ENCODE results near the gene ERMP1.
A peak's percentile ranks its signal among the peaks of the same experiment; 100 is the strongest.

The ERMP1 gene

GRCh38 chr9:5851445-5851844, 18.5 kb upstream of the ERMP1 start:
- no peak for DNase-seq

GRCh38 chr9:5850724-5851122, 17.8 kb upstream of the ERMP1 start:
- no peak for DNase-seq

GRCh38 chr9:5848372-5848882, 15.5 kb upstream of the ERMP1 start:
- DNase-seq = no peak

DNA sequence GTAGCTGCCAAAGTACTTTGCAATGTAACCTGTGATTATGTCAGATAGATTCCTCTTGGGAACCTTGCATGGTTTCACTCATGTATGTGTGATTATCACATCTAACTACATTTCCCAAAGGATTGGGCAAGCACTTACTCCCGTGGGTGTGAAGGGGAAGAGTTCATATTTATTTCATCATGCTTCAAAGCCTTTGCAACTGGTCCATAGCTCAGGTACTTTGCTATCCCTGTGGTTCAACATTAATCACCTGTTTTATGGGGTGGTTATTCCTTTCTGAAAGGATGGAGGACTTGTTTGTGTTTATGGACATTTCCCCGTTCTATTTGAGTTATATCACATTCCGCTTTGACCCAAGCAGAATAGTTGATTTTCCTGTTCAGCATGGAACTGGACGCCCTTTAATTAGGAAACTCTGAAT, 13.6 kb upstream of the ERMP1 start:
- DNase-seq = no peak

DNA sequence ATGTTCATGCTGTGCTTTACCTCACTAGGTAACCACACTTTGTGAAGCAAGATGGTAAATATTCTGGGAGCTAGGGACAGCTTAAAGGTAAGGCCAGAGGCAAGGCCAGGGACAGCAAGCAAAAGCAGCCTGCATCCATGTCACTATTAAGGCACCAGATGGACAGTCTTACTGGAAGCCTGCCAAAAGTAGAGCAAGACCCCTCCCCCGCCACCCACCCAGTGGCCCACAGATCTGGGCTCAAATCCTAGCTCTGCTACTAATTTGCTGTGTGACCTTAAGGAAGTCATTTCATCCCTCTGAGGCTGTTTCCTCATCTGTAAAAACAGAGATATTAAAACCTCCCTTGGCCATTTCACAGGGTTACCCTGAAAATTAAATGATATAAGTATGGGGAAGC, 13.2 kb upstream of the ERMP1 start:
- DNase-seq = no peak

GRCh38 chr9:5845157-5845531, 12.2 kb upstream of the ERMP1 start:
- no peak for DNase-seq

DNA sequence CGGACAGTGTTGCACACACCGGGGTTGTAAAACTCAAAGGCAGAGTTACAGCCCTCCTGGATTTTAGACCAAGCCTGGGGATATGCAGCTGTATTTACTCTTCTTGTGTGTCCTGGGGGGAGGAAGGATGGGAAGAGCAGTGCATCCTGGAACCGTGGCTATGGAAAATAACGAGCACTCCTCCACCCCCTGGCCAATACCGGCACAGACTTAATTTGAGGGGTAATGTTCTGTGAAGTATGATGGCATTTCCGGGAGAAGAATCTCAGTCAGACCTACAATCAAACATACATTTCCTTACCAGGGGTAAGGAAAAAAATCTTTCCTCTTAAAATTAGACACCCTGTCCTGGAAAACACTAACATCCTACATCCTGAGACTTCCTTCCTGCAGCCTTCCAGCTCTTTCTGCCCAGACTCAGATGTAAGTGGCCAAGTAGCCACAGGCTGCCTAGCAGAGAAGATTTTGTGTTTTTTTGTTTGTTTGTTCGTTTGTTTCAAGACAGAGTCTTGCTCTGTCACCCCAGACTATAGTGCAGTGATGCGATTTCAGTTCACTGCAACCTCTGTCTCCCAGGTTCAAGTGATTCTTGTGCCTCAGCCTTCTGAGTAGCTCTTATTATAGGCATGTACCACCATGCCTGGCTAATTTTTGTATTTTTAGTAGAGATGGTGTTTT, 11.0 kb upstream of the ERMP1 start:
- peak; percentile 86 for DNase-seq

GRCh38 chr9:5842929-5843793, 10.2 kb upstream of the ERMP1 start:
- DNase-seq = no peak

DNA sequence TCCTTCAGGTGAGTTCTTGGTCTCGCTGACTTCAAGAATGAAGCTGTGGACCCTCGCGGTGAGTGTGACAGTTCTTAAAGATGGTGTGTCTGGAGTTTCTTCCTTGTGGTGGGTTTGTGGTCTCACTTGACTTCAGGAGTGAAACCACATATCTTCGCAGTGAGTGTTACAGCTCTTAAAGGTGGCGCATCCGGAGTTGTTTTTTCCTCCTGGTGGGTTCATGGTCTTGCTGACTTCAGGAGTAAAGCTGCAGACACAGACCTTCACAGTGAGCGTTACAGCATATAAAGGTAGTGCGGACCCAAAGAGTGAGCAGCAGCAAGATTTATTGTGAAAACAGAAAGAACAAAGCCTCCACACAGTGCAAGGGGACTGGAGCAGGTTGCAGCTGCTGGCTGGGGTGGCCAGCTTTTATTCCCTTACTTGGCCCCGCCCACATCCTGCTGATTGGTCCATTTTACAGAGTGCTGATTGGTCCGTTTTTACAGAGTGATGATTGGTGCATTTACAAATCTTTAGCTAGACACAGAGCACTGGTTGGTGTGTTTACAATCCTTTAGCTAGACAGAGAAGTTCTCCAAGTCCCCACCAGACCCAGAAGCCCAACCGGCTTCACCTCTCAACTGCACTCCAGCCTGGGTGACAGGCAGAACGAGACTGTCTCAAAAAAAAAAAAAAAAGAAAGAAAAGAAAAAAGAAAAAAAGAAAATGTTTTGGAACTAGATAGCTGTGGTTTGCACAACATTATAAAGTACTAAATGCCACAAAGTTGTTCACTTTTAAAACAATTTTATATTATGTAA, 9.1 kb upstream of the ERMP1 start:
- no peak for DNase-seq

DNA sequence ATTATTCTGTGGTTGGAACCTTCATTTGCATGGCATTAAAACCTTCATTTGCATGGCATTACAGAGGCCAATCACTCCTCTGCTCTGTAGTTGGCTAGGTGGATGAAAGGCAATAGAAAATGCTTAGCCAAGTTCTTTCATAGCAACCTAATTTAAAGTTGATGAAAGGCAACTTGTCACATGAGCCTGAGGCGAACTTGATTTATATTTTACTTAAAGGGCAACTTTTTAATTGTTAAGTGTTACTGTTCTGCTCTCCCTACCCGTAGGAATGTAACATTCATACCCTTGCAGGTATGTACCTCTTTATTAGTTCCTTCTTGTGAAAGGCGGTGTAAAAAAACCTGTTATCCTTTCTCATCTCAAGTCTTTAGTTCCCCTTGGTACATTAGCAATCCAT, 7.9 kb upstream of the ERMP1 start:
- no peak for DNase-seq

DNA sequence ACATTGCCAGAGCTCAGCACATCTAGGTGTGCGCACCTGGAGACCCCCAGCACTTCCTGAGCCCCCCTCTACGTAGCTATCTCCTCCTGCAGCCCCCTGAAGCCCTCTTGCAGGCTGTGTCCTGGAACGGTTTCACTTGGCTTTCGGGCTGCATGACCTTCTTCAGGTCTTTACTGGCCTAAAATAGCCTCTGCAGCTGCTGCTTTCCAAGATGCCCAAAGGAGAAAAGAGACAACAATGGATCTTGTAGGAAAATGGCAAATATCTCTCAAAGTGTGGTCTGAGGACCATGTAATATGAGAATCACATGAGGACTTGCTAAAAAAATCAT, 6.6 kb upstream of the ERMP1 start:
- no peak for DNase-seq

DNA sequence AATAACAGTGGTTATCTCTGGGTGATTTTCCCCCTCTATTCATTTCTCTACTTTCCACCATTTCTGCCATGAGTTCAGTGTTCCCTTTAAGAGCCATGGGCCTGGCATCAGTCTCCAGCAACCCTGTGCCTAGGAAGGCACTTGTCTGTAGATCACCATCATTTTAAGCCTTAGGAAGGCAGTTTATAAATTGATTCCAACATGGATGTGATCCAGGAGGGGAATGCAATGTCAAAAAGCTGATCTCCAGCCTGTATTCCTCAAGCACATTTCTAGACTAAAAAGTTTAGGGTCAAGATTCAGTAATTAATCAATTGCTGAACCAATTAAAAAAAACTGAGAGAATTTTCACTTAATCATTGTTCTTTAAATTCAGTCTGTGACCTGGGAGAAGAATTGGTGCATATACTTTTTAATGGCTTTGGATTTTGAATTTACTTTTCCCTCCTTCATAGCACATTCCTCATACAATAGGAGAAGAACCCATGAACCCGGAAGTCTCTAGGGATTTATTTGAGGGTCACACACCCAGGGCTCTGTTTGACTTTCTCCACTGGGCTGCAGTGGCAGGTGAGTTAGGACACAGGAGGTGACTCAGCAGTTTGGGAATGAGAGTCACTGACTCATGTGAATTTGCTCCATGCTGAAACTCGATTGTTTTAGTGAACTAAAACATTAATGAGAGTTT, 6.1 kb upstream of the ERMP1 start:
- DNase-seq = peak; percentile 21

DNA sequence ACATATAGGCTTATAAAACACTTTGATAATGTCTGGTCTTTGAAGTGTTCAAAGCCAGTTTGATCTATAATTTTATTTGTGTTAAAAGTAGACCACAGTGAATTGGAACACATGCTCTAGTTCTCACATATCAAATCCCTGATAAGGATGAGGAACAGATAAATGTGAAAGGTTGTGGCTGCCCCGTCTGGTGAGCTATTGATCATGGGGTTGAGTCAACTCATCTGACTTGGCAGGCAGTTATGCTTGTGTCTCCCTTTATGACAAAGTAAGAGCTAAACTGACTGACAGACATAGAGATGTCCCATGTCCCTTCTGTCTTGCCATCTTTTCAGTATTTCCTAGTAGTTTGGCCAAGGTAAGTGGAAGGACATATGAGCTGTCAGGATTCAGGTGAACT, 2.9 kb upstream of the ERMP1 start:
- no peak for DNase-seq

DNA sequence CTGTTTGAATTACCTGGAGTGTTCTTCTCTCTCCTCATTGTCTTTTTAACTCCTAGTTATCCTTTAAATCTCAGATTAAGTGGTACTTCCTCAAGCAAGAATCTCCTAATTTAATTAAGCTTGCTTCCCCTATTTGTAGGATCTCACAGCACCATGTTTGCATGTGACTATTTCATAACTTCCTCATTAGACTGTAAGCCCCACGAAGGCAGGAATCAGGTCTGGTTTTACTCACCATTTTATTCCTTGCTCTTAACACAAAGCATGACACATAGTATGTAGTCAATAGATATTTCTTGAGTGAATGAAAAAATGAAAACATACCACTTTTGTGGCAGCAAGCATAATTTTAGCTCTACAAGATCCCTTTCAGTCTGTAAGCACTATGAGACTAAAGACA, 1.3 kb upstream of the ERMP1 start:
- DNase-seq = no peak

GRCh38 chr9:5832071-5832537, 813 bp downstream of the ERMP1 start:
- DNase-seq = no peak

- no peak for DNase-seq
These were observed 6.9 kb downstream of the ERMP1 start for GRCh38 chr9:5825895-5826622.

- DNase-seq = no peak
These were observed 7.7 kb downstream of the ERMP1 start for GRCh38 chr9:5825223-5825622.

- no peak for DNase-seq
These were observed 12.5 kb downstream of the ERMP1 start for GRCh38 chr9:5820425-5820824.

DNA sequence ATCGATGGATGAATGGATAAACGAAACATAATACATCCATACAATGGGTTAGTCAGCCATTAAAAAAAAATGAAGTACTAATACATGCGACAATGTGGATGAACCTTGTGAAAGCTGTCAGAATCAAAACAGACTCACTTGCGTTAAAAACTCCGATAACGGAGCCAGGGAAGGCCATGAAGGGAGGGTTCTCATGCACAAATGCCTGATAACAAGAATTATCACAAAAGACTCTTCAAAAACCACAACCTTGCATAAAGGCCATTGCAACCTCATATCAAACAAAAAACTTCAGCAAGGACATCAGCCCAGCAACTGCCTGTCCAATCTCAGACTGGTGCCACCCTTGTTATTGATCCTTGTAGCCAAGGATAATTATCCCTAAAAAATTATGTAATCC, 13.7 kb downstream of the ERMP1 start:
- no peak for DNase-seq

DNA sequence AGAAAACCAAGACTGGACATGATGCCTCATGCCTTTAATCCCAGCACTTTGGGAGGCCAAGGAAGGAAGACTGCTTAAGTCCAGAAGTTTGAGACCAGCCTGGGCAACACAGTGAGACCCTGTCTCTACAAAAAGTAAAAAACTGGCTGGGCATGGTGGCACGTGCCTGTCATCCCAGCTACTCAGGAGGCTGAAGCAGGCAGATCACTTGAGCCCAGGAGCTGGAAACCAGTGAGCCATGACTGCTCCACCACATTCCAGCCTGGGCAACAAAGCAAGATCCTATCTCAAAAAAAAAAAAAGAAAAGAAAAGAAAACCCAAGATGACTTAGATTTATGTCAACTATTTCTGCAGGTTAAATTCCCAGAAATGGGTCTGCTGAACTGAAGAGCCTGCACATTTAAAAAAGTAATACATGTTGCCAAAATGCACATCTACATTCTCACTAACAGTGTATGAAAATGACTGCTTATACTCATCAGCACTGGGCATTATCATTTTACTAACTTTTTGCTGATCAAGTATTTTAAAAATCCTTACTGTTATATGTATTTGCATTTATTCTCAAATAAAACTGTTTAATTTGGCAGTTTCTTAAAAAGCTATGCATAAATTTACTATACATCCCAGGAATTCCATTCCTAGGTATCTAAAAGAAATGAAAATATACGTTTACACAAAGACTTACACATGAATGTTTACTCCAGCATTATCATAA, 14.3 kb downstream of the ERMP1 start:
- no peak for DNase-seq

DNA sequence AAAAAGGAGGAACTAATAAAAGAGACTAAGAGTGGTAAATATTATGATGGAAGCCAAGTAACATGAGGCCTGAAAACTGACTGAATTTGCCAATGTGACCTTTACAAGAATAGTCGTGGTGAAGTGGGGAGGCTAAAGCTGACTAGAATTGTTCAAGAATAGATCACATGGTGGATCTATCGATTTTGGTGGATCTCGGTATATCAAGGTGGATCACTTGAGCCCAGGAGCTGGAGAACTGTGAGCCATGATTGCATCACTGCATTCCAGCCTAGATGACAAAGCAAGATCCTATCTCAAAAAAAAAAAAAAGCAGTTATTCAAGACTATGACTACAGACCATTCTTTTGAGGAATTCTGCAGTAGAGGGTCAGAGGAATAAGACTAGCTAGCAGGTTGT, 15.1 kb downstream of the ERMP1 start:
- DNase-seq = no peak

- no peak for DNase-seq
These were observed 17.5 kb downstream of the ERMP1 start for GRCh38 chr9:5815461-5815860.

Measured in SHP77 treated with DMSO at 0.1 percent for 48 hours (cell line).